ENCODE results near the gene KCNG4. TPM values are rescaled to one million over a fixed set of nuclear protein-coding genes. Genes with fewer than 3 reads are reported as not detected.

Gene KCNG4
- total RNA-seq, 1 donor from 2014 or later, result not detected

GRCh38 chr16:84244728-84245127 is 4.9 kb upstream of the KCNG4 start:
- no peaks in the 10 kb centered on the region for H3K9me3 Mint-ChIP-seq (ENCODE audit: unreplicated experiment)
- no peak for DNase-seq (ENCODE audit: low spot score)
- no peaks in the 10 kb centered on the region for H3K4me1 Mint-ChIP-seq (ENCODE audit: unreplicated experiment)
- peaks cover 4% of the 10 kb centered on the region for H3K36me3 Mint-ChIP-seq (ENCODE audit: low read depth, unreplicated experiment)
- H3K27ac Mint-ChIP-seq (ENCODE audit: unreplicated experiment), result no peak overlapping the region
- peaks cover 2% of the 10 kb centered on the region for H3K27me3 Mint-ChIP-seq (ENCODE audit: unreplicated experiment)
- H3K4me3 Mint-ChIP-seq (ENCODE audit: unreplicated experiment), result no peak overlapping the region
- no peak for TF ChIP-seq CTCF (IDR thresholded peaks at IDR 0.05; ENCODE audit: unreplicated experiment)

DNA sequence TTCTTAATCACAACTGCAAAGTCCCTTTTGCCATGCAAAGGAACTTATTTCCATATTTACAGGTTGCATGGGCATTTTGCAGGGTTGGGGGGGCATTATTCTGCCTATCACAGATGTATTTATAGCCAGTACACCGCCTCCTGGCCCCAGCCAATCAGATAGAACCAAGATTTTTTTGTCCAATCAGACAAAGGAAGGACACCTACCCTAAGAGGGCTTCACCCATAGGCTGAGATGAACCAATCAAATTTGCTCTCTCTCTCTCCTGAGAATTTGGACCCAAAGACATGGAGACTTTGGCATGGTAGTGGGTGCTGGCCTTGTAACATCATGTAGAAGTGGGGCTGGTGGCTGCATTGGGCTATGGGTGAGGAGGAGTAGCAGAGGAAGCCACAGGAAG is 3.9 kb upstream of the KCNG4 start:
- no peaks in the 10 kb centered on the region for H3K9me3 Mint-ChIP-seq (ENCODE audit: unreplicated experiment)
- H3K27me3 Mint-ChIP-seq (ENCODE audit: unreplicated experiment), result peaks cover 2% of the 10 kb centered on the region
- H3K27ac Mint-ChIP-seq (ENCODE audit: unreplicated experiment), result no peak overlapping the region
- no peak for TF ChIP-seq CTCF (IDR thresholded peaks at IDR 0.05; ENCODE audit: unreplicated experiment)
- H3K4me3 Mint-ChIP-seq (ENCODE audit: unreplicated experiment), result no peak overlapping the region
- DNase-seq (ENCODE audit: low spot score), result no peak
- no peaks in the 10 kb centered on the region for H3K4me1 Mint-ChIP-seq (ENCODE audit: unreplicated experiment)
- H3K36me3 Mint-ChIP-seq (ENCODE audit: low read depth, unreplicated experiment), result peaks cover 4% of the 10 kb centered on the region

DNA sequence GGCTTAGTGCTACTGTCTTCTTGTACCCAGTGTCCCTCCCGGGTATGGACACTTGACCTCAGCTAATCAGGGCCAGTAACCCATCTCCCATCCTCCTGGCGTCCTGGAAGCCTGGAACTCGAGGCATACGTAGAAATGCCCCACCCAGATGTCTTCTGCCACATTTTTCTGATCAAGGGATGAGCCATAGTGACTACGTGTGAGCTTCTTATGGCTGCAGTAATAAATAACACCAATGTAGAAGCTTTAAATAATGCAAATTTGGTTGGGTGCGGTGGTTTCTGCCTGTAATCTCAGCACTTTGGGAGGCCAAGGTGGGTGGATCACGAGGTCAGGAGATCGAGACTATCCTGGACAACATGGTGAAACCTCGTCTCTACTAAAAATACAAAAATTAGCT is 3.0 kb upstream of the KCNG4 start:
- Mint-ChIP-seq H3K9me3 (ENCODE audit: unreplicated experiment) (no peaks in the 10 kb centered on the region), H3K27me3 (ENCODE audit: unreplicated experiment) (peaks cover 2% of the 10 kb centered on the region), H3K4me3 (ENCODE audit: unreplicated experiment) (no peak overlapping the region), H3K36me3 (ENCODE audit: low read depth, unreplicated experiment) (peaks cover 4% of the 10 kb centered on the region), H3K4me1 (ENCODE audit: unreplicated experiment) (no peaks in the 10 kb centered on the region), H3K27ac (ENCODE audit: unreplicated experiment) (no peak overlapping the region)
- DNase-seq (ENCODE audit: low spot score), result no peak
- TF ChIP-seq CTCF (IDR thresholded peaks at IDR 0.05; ENCODE audit: unreplicated experiment), result no peak

GRCh38 chr16:84241778-84242177 is 2.0 kb upstream of the KCNG4 start:
- Mint-ChIP-seq H3K9me3 (ENCODE audit: unreplicated experiment) (no peaks in the 10 kb centered on the region), H3K36me3 (ENCODE audit: low read depth, unreplicated experiment) (peaks cover 4% of the 10 kb centered on the region), H3K27me3 (ENCODE audit: unreplicated experiment) (peaks cover 2% of the 10 kb centered on the region), H3K27ac (ENCODE audit: unreplicated experiment) (no peak overlapping the region), H3K4me3 (ENCODE audit: unreplicated experiment) (no peak overlapping the region), H3K4me1 (ENCODE audit: unreplicated experiment) (no peaks in the 10 kb centered on the region)
- TF ChIP-seq CTCF (IDR thresholded peaks at IDR 0.05; ENCODE audit: unreplicated experiment), result no peak
- DNase-seq (ENCODE audit: low spot score), result no peak

- no peak overlapping the region for H3K4me3 Mint-ChIP-seq (ENCODE audit: unreplicated experiment)
Measured at GRCh38 chr16:84240455-84240854, 643 bp upstream of the KCNG4 start.

More at GRCh38 chr16:84240455-84240854, 643 bp upstream of the KCNG4 start:
- TF ChIP-seq CTCF (IDR thresholded peaks at IDR 0.05; ENCODE audit: unreplicated experiment), result no peak
- Mint-ChIP-seq H3K27ac (ENCODE audit: unreplicated experiment) (no peak overlapping the region), H3K27me3 (ENCODE audit: unreplicated experiment) (peaks cover 2% of the 10 kb centered on the region), H3K4me1 (ENCODE audit: unreplicated experiment) (no peaks in the 10 kb centered on the region), H3K36me3 (ENCODE audit: low read depth, unreplicated experiment) (peaks cover 4% of the 10 kb centered on the region), H3K9me3 (ENCODE audit: unreplicated experiment) (no peaks in the 10 kb centered on the region)
- DNase-seq (ENCODE audit: low spot score), result no peak

Measured in endothelial cell (in vitro differentiated cells).